ENCODE results near the gene OPA1.
"Not testable (repeated sequence)": the region's sequence is repeated elsewhere in the genome, so short reads cannot be mapped to it uniquely, and the experiment has no call there.

OPA1 gene

GRCh38 chr3:193589129-193589528 lies 3.9 kb upstream of the OPA1 start:
- FAIRE-seq (no peak), DNase-seq (ENCODE audit: low spot score) (no peak)

GRCh38 chr3:193589616-193590015 lies 3.4 kb upstream of the OPA1 start:
- FAIRE-seq: no peak
- DNase-seq (ENCODE audit: low spot score): no peak

- DNase-seq (ENCODE audit: low spot score) (peak; percentile 85), FAIRE-seq (peak; percentile 80)
These were observed 2.7 kb upstream of the OPA1 start for GRCh38 chr3:193590088-193590856.

DNA sequence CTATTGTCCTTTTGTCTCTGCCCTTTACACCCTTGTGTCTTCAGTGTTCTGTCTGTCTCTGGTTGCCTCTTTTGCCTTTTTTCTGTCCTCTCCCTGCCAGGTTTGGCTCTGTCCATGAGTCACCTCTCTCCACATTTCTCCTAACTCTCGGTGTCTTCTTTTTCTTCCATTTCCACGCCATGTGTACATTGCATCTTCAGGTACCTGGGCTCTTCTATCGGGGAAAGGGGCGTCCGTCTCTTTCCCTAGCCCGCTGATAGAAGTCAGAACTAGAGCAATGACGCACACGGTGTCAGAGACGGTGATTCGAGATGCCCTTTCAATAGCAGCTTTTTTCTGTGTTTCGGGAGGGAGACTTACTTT lies 641 bp downstream of the OPA1 start:
- DNase-seq (ENCODE audit: low spot score) (peak; percentile 19), FAIRE-seq (no peak)

DNA sequence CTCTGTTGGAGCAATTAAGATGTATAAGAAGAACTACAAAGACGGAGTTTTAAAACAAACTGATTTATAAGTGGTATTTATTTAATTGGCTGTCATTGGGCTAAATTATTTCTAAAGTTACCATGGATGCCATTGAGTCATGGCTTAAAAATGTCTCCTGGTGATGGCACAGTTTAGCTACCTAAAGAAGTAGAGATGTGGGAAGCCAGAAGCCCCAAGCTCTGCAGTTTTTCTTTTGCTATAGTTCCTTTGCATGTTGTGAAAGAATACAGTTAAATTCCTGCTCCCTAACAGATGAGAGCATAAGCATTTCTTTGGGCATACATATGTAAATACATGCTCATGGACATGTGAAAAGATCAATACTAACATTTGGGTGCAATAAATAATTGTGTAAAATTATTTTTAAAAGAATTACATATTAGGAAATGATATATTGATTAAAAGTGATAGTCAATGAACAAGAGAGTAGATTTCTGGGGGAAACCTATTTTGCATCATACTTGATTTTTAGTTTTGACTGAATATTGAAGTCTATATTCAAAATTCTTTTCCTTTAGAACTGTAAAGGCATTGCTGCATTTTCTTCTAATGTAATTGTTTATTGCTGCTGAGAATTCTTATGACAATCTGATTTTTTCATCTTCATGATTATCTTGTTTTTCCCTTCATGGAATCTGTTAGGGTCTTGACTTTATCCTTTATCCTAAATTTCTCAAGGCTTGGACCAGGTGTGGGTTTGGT lies 2.1 kb downstream of the OPA1 start:
- peak; percentile 44 for DNase-seq (ENCODE audit: low spot score)

DNA sequence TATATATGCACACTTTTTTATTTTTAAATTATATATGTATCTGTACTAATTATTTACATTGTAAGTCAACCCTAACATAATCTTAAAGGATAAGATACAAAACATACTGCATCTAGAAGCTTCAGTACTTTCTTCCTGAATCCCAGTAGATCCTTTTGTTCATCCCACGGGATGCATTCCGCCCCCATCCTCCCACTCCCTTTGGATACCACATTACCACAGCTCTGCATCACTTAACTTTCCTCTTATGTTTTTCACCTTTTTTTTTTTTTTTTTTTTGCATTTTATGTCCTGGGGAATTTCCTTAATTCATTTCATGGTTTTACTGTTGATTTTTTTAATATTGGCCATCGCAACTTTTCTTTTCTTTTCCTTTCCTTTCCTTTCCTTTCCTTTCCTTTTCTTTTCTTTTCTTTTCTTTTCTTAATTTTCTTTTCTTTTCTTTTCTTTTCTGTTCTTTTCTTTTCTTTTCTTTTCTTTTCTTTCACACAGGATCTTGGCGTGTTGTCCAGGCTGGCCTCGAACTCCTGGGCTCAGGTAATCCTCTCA lies 3.0 kb downstream of the OPA1 start:
- FAIRE-seq (no peak), DNase-seq (ENCODE audit: low spot score) (no peak)

More for the DNA sequence above, 2.1 kb downstream of the OPA1 start:
- no peak for FAIRE-seq

- DNase-seq (ENCODE audit: low spot score): no peak
- FAIRE-seq: no peak
These were observed 5.2 kb downstream of the OPA1 start for GRCh38 chr3:193598202-193598601.

GRCh38 chr3:193599393-193599792 lies 6.4 kb downstream of the OPA1 start:
- FAIRE-seq (no peak), DNase-seq (ENCODE audit: low spot score) (no peak)

GRCh38 chr3:193605876-193606275 lies 12.9 kb downstream of the OPA1 start:
- DNase-seq (ENCODE audit: low spot score) (peak; percentile 49), FAIRE-seq (peak; percentile 54)

DNA sequence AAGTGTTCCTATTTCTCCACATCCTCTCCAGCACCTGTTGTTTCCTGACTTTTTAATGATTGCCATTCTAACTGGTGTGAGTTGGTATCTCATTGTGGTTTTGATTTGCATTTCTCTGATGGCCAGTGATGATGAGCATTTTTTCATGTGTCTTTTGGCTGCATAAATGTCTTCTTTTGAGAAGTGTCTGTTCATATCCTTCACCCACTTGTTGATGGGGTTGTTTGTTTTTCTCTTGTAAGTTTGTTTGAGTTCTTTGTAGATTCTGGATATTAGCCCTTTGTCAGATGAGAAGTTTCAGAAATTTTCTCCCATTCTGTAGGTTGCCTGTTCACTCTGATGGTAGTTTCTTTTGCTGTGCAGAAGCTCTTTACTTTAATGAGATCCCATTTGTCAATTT lies 13.9 kb downstream of the OPA1 start:
- FAIRE-seq; DNase-seq (ENCODE audit: low spot score): not testable (repeated sequence)

DNA sequence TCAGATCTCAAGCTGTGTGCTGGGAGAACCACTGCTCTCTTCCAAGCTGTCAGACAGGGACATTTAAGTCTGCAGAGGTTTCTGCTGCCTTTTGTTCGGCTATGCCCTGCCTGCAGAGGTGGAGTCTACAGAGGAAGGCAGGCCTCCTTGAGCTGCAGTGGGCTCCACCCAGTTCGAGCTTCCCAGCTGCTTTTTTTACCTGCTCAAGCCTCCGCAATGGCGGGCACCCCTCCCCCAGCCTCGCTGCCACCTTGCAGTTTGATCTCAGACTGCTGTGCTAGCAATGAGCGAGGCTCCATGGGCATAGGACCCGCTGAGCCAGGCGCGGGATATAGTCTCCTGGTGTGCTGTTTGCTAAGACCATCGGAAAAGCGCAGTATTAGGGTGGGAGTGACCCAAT lies 17.5 kb downstream of the OPA1 start:
- not testable (repeated sequence) for FAIRE-seq; DNase-seq (ENCODE audit: low spot score)

- FAIRE-seq: no peak
These were observed 21.4 kb downstream of the OPA1 start for GRCh38 chr3:193614430-193614829.

GRCh38 chr3:193617628-193618027 lies 24.6 kb downstream of the OPA1 start:
- no peak for DNase-seq (ENCODE audit: low spot score)
- no peak for FAIRE-seq

More at GRCh38 chr3:193614430-193614829, 21.4 kb downstream of the OPA1 start:
- no peak for DNase-seq (ENCODE audit: low spot score)

DNA sequence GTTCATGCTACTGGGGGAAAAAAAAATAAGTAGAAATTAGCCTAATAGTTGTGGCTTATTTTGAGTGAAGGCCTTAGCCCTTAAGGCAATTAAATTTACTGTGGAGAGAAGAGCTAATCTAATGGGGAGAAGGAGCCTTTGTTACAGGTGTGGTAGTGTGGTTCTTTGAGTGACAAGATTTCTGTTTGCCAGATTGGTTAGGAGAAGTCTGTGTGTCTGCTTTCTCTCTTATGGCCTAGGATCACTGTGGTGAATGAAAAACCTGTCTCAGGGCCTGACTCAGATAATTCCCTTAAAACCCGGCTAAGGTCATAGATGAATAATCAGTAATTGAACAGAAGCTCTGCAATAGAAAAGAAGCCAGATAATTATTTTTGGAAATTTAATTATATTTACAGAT lies 27.0 kb downstream of the OPA1 start:
- no peak for DNase-seq (ENCODE audit: low spot score)
- no peak for FAIRE-seq

DNA sequence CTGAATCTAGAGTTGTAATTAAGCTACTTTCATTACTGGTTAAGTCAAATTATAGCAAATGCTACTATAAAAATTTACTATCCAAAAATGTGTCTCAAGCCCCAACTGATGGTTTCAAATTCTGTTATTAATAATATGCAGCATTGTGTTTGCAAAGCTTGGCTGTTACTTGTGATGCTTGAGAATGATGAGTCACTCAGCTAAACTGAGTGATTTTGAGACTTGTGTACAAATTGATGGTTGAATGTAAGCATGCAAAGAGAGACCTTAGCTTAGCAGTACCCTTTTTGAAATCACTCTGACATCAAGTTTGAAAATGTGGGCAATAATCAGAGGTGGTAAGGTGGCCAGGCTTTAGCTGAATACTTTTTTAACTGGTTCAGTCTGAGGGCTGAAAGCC lies 27.6 kb downstream of the OPA1 start:
- FAIRE-seq: no peak
- no peak for DNase-seq (ENCODE audit: low spot score)

DNA sequence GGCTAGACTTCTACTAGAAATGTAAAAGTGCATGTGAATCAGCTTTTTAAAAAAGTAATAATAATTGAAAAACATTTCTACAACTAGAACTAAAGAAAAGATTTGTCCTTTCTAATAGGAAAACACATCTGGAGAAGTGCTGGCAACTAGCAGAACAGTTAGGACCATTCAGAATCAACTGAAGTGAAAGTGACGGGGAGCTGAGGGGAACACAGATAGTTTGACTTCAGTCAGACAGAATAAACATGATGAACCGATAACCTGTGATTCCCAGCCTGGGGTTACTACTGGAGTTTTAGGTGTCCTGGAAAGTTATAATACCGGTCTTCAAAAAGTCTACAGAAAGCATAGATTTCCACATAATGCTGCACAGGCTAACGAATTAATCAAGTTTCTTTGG lies 28.1 kb downstream of the OPA1 start:
- DNase-seq (ENCODE audit: low spot score) (no peak), FAIRE-seq (no peak)

DNA sequence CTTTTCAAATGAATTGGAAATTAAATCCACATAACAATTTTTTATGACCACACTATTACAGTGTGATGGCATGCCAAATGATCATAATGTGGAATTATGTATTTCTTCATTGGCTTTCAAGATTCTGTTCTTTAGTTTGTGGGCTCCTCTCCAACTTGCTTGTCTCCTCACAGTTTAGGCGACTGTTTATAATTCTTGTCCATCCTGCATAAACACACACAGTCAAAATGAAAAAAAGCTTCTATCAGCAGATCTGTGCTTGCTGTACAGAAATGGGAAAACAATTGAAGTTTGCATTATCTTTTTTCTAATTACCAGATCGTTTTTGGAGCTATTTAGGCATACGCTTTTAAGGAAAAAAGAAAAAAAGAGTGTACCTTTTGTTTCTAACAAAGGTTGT lies 37.0 kb downstream of the OPA1 start:
- FAIRE-seq (no peak), DNase-seq (ENCODE audit: low spot score) (no peak)

DNA sequence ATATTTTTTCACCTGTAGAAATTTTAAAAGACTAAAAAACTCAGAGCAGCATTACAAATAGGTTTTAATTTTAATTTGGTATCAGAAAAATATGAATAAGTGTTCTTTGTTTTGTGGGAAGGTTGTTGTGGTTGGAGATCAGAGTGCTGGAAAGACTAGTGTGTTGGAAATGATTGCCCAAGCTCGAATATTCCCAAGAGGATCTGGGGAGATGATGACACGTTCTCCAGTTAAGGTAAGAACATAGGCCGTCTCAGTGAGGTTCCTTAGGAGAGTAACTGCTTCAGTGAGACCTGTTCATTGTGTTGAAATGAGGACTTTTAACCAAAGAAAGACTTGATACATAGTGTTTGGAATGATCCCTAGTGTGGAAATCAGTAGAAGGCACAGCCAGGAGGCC lies 44.8 kb downstream of the OPA1 start:
- no peak for DNase-seq (ENCODE audit: low spot score)
- no peak for FAIRE-seq

DNA sequence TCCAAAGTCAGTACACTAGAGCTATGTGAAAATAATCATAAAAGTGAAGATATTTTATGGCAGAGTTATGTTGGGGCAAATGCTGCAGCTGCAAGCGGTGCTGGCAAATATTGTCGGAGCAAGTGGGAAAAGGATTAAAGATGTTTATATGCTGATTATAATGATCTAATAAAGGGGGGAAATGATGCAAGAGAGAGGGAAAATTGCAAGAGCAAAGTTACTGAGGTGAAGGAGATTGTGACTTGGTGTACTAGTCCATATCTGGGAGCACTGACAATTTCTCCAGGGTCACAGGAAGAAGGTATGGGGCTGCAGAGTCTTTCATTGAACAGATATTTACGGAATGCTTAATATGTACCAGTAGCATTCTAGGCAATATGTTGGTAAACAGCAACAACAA lies 45.8 kb downstream of the OPA1 start:
- FAIRE-seq: no peak

GRCh38 chr3:193640165-193640715 lies 47.2 kb downstream of the OPA1 start:
- DNase-seq (ENCODE audit: low spot score): no peak
- no peak for FAIRE-seq

More for the DNA sequence above, 45.8 kb downstream of the OPA1 start:
- DNase-seq (ENCODE audit: low spot score): no peak

DNA sequence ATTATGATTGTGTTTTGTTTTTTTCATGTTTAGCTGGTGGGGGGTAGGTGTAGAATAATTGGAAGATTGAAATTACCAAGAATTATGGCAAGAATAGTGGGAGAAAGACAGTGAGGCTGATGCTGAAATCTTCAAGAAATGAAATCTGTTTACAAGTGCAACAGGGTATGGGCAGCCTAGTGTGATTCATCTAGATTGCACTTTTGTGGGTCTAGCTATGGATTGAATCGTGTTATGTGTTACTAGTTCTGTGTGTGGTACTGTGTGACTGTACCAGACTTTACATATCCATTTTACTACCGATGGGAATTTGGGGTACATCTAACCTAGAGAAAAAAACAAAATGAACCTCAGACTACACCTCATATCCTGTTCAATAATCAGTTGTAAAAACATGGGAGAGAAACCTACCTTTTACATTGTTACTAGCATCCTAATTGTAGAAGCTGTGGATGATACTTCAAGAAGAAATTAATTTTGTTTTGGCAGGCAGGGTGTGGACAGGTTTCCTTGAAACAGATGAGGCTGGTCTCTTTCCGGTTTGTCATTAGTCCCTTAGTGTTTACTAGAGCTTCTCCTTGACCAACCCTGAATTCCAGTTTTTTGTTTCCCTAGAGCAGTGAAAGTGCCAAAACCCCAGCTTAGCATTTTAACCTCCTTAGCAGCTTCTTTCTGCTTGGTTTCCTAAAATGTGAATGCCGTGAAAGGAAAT lies 47.9 kb downstream of the OPA1 start:
- no peak for DNase-seq (ENCODE audit: low spot score)
- no peak for FAIRE-seq

DNA sequence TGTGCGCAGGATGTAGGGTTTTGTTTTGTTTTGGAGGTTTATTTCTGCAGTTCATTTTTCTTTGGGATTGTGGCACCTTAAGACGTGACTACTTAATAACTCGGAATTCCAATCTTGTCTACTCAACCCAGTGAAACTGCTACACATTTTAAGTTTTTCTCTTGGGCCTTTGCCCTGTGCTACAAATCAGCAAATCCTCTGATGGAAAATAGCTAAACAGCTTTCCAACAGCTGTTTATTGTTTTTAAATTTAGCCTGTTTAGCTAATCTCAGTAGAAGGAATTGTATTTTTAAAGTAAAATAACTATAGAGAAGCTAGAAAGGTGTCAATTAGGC lies 48.4 kb downstream of the OPA1 start:
- DNase-seq (ENCODE audit: low spot score) (no peak), FAIRE-seq (no peak)
